Measurements from ENCODE around the gene CCDC152.
"Not testable (repeated sequence)": the region's sequence is repeated elsewhere in the genome, so short reads cannot be mapped to it uniquely, and the experiment has no call there.

- TF ChIP-seq CTCF (IDR thresholded peaks at IDR 0.05; ENCODE audit: low read length); EZH2 (IDR thresholded peaks at IDR 0.05; ENCODE audit: borderline replicate concordance, low read length): not testable (repeated sequence)
These were observed 22.0 kb upstream of the CCDC152 start for GRCh38 chr5:42734531-42735058.
